Stimulated activated CD4-positive, alpha-beta T cell treated with anti-CD3 and anti-CD28 coated beads, TNF-alpha, amount 100 ng/mL, for 24 hours (primary cell): ENCODE measurements around the gene IQSEC2.

Source experiments
- DNase-seq, 3 experiments: peaks; one replicate each; pipeline ENCODE4 v3.0.0-alpha.2; 2020; ENCODE audit warnings: low read depth in 3 of 3

Gene IQSEC2

DNA sequence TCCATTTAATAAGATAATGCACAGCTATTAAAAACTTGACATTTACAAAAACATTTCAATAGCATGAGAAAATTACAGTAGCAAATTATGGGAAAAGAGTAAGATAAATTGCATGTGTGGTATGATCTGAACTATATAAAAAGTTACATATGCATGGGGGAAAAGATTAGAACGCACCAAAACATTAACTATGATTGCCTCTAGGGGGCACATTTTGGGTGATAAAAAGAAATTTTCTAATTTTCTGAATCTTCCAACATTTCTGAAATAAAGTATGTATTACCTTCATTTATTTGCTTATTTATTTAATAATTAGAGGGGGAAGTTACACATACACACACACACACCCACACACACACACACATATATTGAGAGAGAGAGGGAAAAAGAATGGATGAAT lies 36.8 kb downstream of the IQSEC2 start:
- no peak for DNase-seq

DNA sequence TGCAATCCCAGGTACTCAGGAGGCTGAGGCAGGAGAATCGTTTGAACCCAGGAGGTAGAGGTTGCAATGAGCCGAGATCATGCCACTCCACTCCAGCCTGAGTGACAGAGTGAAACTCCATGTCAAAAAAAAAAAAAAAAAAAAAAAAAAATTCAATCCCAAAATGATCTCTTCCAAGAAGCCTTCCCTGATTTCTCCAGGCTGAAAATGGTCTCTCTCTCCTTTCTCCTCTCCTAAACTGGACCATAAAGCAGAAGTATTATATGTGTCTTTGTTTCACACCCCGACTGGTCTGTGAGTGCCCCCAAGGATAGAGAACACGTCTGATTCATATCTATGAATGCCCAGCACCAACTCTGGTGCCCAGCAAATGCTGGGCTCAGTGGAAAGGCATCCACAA lies 39.1 kb downstream of the IQSEC2 start:
- DNase-seq, result no peak

GRCh38 chrX:53241558-53241957 lies 39.8 kb downstream of the IQSEC2 start:
- no peak for DNase-seq

DNA sequence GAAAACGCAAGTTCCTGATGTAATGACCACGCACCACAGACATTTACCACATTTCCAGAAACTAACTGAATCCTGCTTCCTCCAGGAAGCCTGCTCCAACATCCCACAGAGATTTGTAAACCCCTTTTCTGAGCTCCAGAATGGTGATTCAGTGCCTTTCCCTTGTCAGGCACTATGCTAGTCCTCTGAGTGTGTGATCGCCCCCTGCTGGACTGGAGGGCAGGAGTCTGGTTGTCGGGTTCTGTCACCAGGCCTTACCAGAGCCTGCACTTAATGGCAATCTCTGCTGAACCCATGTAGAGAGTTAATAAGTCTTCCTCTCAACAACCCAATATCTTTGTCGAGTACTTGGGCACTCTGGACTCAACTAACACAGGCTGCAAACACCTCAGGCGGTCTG lies 41.9 kb downstream of the IQSEC2 start:
- DNase-seq, result peak in 1 of 3 experiments; percentile 50

DNA sequence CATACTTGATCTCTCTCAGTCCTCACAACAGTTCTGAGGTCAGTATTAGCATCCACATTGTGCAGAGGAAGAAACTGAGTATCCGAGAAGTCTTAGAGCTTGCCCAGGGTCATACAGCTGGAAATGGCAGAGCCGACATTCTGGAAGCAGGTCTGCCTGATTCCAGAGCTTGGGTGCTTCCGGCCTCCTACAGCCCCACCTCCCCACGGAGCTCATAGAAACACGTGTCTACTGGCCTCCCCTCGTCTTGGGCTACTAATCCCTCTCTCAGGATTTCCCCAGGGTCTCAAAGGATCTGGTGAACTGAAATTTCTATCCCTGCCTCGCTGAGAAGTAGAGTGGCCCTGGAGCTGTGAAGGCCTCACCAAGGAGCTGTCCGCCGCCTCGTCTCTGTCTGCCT lies 44.3 kb downstream of the IQSEC2 start:
- no peak for DNase-seq

DNA sequence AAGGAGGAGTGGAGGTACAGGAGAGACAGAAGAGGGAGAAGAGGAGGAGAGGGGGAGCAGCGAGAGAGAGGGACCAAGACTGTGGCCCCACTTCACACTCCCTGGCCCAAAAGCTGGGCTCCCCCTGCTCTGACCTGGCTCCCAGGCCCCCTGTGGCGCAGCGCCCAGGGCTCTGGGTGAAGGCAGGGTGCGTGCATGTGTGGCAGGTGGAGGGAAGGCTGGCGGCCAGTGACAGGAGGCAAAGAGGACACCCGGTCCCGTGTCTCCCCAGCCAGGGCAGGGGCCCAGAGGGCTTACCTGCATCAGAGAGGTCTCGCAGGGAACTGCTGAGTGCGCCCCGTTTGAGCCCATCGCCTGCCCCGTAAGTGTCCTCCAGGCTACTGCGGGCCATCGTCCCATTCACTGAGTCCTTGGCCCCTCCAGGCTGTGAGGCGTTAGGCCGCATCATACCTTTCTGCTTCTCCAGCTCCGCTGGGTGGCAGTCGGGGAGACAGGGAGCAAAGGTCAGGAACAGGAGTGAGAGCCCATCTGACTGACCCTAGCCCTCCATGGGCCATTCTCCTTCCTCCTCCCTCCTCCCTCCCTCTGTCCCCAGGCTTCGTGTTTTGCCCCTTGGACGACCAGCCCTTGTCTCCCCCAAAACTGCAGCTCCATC lies 45.2 kb downstream of the IQSEC2 start:
- no peak for DNase-seq

- DNase-seq, result no peak
Measured at GRCh38 chrX:53235566-53235965, 45.8 kb downstream of the IQSEC2 start.

DNA sequence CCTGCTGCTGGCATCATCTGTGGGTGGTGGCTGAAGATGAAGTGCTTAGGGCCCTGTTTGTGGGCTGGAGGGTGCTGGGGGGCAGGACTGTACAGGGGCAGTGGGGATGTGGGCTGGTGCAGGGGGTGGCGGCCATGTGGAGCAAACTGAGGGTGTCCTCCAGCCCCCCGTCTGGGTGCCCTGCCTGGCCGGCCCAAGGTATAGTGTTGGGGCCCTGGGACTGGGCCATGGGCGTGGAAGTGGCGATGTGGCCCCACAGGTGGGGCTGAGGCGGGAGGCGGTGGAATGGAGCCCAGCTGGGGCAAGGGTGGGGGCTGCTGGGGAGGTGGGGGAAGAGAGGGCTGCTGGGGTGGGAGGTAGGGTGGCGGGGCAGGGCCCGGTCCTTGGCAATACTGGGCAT lies 46.9 kb downstream of the IQSEC2 start:
- no peak for DNase-seq

GRCh38 chrX:53233536-53233935 lies 47.8 kb downstream of the IQSEC2 start:
- no peak for DNase-seq

GRCh38 chrX:53230116-53230515 lies 51.3 kb downstream of the IQSEC2 start:
- DNase-seq, result no peak

DNA sequence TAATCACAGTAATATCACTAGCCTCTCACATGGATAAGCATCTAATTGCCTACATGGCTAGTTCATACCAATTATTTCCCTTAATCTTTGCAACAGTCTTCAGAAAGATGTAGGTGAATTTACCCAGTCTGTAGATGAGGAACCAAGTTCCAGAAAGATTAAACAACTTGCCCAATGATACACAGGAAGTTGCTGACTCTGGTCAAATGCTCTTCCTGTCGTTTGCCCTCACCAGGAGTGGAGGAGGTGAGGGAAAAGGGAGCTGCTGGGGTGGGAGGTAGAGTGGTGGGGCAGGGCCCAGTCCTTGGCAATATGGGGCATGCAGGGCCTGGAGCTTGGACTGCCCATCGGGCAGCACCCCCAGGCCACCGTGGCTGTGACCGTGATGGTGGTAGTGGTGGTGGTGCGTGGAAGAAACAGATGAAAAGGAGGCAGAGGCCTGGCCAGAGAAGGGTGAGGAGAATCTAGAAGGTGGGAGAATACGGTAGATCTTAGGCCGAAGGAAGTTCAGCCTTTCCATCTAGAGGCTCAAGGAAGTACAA lies 54.1 kb downstream of the IQSEC2 start:
- DNase-seq, result no peak

DNA sequence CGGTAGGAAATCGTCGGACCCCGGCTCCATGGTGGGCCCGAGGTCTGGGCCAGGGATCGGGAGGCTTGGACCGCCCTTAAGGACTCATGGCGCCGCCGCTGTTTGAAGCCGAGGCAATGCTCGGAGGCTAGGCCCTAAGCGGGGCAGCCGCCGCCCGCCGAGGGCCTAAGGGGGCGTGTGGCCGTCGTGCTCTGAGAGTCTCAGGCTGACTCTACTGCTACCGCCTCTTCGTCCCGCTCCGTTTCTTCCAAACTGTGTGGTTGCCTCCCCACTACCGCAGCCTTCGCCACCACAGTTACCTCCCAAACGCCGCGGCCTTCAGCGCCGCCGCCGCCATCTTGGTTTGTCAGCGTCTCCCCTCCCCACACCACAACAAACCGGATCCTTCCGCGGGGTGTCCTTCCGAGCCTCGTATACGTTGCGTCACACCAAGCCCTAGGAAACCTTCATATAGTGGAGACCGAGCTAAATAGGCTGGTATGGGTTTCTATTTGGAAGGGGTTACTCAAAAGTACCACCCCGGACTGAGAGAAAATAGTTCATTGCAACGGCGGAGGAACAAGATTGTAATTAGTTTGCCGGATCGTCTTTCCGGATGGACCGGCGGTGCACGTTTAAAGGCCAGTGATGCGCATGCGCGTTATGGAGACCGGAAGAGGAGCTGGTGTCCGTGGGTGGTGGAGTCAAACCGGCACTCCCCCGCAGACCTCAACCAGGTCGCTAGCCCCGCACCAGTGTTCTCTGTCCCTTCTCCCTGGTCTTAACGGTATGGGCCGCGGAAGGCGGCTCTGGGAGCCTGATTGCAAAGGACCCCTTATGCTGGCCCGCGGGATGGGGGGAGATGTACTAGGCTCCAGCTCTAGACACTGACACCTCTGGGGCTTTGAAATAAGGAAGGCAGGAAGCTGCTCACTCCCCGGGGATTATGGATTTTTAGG lies 56.3 kb downstream of the IQSEC2 start, which contains the start of gene KDM5C:
Gene KDM5C (minus strand): TSS at position 348 of the 938 bp plus-strand sequence. CDS start 318 bp downstream, at position 30.
- DNase-seq, result peak; percentile 69 to 83 (median 74)

DNA sequence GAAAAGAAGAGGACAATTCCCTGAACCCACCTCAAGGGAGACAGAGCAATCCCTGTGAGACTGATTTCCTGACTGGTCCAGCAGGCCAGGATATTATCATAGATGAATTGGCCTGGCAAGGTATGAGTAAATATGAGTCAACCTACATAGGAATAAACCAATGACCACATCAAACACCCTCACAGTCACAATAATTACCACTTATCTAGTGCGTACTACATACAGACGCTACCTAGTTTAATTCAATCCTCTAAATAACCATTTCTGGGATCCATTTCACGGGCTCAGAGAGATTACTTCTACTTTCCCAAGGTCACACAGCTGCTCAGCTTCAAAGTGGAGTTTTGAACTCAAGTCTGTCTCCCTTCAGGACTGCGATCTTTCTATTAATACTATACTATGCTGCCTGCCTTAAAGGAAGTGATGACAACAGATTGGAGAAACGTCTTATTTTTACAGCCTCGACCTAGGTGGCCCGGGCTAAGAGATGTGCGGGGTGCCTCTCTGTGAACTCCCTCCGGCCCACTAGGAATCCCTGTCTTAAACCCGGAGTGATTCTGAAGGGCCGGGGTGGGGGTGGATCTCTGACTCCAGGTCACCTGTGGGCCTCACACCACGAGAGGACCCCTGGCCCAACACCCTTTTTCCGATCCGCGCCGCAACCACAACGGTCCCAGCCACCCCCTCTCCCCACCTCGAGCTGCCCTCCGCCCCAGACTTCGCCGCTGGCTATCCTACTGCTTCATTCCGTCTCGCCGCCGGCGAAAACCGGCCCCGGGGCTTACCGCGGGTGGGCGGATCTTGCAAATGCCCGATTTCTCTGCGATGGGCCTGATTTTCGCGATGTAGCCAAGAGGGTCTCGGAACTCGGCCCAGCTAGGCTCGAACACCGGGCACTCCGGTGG lies 57.2 kb downstream of the IQSEC2 start:
- DNase-seq, result no peak

GRCh38 chrX:53223068-53223693 lies 58.2 kb downstream of the IQSEC2 start:
- no peak for DNase-seq
